ENCODE measurements around the gene WNK1.

WNK1 gene

DNA sequence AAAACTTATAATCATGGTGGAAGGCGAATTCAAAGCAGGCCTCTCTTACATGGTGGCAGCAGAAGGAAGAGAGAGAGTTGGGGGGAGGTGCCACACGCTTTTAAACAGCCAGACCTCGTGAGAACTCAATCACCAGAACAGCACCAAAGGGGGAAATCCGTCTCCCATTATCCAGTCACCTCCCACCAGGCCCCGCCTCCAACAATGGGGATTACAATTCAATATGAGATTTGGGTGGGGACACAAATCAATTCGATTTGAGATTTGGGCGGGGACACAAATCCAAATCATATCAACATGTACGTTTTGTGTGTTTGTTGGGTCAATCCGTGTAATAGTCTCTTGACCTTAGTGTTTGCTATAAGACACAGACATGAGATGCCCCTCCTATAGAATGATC is 21.8 kb upstream of the WNK1 start:
- ChIA-PET CTCF (interaction anchor here (0.6 kb wide), 1 partner anchor 871 kb away, joined by 3 read pairs; no protein-coding TSS in a partner anchor), POLR2A (no interaction called here)
- no peaks in the 10 kb centered on the region for H3K9me3 ChIP-seq (ENCODE audit: control insufficient read depth, insufficient read depth, low read depth, low read length)
- no peaks in the 10 kb centered on the region for H3K4me1 ChIP-seq (ENCODE audit: control insufficient read depth, insufficient read depth, low read length)
- H3K36me3 ChIP-seq (ENCODE audit: control insufficient read depth in 2 of 2, insufficient read depth in 1 of 2, low read length in 2 of 2), result no peaks in the 10 kb centered on the region
- TF ChIP-seq ZNF585B (tag by site-specific recombination; IDR thresholded peaks at IDR 0.05), result no peak
- TF ChIP-seq, protein P1, sequence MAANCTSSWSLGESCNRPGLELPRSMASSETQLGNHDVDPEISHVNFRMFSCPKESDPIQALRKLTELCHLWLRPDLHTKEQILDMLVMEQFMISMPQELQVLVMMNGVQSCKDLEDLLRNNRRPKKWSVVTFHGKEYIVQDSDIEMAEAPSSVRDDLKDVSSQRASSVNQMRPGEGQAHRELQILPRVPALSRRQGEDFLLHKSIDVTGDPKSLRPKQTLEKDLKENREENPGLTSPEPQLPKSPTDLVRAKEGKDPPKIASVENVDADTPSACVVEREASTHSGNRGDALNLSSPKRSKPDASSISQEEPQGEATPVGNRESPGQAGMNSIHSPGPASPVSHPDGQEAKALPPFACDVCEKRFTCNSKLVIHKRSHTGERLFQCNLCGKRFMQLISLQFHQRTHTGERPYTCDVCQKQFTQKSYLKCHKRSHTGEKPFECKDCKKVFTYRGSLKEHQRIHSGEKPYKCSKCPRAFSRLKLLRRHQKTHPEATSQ (tag by site-specific recombination; IDR thresholded peaks at IDR 0.05), result peak; percentile 67; the same call in 1 of the 2 replicates
- no peak for TF ChIP-seq SP3 (tag by site-specific recombination; IDR thresholded peaks at IDR 0.05)
- TF ChIP-seq ZNF529 (tag by site-specific recombination; IDR thresholded peaks at IDR 0.05; ENCODE audit: insufficient replicate concordance), result no peak
- TF ChIP-seq ZNF830 (tag by site-specific recombination; IDR thresholded peaks at IDR 0.05; ENCODE audit: low read depth), result no peak
- TF ChIP-seq ZBTB8A (tag by site-specific recombination; IDR thresholded peaks at IDR 0.05), result no peak
- no peak for TF ChIP-seq ZNF274 (IDR thresholded peaks at IDR 0.05; ENCODE audit: low read length)
- TF ChIP-seq ZNF274 (tag by site-specific recombination; IDR thresholded peaks at IDR 0.05; ENCODE audit: borderline replicate concordance), result no peak
- no peak for TF ChIP-seq ZBTB7A (tag by site-specific recombination; IDR thresholded peaks at IDR 0.05; ENCODE audit: low read depth)
- no peak for TF ChIP-seq ZNF843 (tag by site-specific recombination; IDR thresholded peaks at IDR 0.05)
- TF ChIP-seq OSR2 (tag by site-specific recombination; IDR thresholded peaks at IDR 0.05), result no peak
- TF ChIP-seq, protein P2, sequence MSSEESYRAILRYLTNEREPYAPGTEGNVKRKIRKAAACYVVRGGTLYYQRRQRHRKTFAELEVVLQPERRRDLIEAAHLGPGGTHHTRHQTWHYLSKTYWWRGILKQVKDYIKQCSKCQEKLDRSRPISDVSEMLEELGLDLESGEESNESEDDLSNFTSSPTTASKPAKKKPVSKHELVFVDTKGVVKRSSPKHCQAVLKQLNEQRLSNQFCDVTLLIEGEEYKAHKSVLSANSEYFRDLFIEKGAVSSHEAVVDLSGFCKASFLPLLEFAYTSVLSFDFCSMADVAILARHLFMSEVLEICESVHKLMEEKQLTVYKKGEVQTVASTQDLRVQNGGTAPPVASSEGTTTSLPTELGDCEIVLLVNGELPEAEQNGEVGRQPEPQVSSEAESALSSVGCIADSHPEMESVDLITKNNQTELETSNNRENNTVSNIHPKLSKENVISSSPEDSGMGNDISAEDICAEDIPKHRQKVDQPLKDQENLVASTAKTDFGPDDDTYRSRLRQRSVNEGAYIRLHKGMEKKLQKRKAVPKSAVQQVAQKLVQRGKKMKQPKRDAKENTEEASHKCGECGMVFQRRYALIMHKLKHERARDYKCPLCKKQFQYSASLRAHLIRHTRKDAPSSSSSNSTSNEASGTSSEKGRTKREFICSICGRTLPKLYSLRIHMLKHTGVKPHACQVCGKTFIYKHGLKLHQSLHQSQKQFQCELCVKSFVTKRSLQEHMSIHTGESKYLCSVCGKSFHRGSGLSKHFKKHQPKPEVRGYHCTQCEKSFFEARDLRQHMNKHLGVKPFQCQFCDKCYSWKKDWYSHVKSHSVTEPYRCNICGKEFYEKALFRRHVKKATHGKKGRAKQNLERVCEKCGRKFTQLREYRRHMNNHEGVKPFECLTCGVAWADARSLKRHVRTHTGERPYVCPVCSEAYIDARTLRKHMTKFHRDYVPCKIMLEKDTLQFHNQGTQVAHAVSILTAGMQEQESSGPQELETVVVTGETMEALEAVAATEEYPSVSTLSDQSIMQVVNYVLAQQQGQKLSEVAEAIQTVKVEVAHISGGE (tag by site-specific recombination; conservative IDR thresholded peaks at IDR 0.05; ENCODE audit: low read depth), result no peak
- TF ChIP-seq, protein P3, sequence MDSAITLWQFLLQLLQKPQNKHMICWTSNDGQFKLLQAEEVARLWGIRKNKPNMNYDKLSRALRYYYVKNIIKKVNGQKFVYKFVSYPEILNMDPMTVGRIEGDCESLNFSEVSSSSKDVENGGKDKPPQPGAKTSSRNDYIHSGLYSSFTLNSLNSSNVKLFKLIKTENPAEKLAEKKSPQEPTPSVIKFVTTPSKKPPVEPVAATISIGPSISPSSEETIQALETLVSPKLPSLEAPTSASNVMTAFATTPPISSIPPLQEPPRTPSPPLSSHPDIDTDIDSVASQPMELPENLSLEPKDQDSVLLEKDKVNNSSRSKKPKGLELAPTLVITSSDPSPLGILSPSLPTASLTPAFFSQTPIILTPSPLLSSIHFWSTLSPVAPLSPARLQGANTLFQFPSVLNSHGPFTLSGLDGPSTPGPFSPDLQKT (IDR thresholded peaks at IDR 0.05; ENCODE audit: borderline replicate concordance, low read depth, low read length), result no peak
- peak; percentile 48; the same call in 1 of the 2 replicates for TF ChIP-seq ZNF341 (tag by site-specific recombination; IDR thresholded peaks at IDR 0.05; ENCODE audit: low read depth)
- no peak overlapping the region for H3K27ac ChIP-seq (ENCODE audit: extremely low read depth, low read depth, low read length)
- no peak overlapping the region for H3K4me3 ChIP-seq (ENCODE audit: low read depth, low read length)

DNA sequence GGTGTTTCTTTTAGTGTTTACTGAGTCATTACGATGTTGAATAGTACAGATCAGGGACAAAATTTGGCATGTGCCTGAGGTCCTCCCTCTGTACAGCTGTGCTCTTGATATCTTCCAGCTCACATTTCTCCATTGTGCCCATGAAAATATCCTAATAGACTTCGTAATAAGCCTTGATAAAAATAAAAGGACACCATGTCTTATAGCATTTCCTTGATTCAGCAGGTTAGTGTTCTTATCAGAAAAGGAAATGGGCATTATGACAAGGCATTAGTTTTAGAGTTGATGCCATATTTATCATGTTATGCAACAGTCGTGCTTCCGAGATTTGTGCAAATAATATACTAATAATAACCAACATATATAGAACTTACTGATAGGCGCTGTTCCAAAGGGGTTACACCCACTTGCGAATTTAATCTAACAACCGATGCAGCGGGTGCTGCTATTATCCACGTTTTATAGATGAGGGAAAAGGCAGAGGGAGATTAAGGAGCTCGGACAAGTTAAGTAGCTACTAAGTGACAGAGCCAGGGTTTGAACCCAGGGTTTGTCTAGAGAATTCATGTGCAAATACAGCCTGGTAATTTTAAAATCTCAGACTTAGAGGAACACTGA is 15.1 kb upstream of the WNK1 start:
- ChIA-PET POLR2A (no interaction called here), CTCF (interaction anchor here (0.9 kb wide), 1 partner anchor 14 kb away, joined by 3 read pairs; no protein-coding TSS in a partner anchor)
- H3K36me3 ChIP-seq (ENCODE audit: control insufficient read depth in 2 of 2, insufficient read depth in 1 of 2, low read length in 2 of 2), result no peaks in the 10 kb centered on the region
- H3K9me3 ChIP-seq (ENCODE audit: control insufficient read depth, insufficient read depth, low read depth, low read length), result no peaks in the 10 kb centered on the region
- H3K4me1 ChIP-seq (ENCODE audit: control insufficient read depth, insufficient read depth, low read length), result no peaks in the 10 kb centered on the region
- H3K4me3 ChIP-seq (ENCODE audit: low read depth, low read length), result no peak overlapping the region
- no peak overlapping the region for H3K27ac ChIP-seq (ENCODE audit: extremely low read depth, low read depth, low read length)
- TF ChIP-seq ZNF10 (tag by site-specific recombination; IDR thresholded peaks at IDR 0.05) (no peak), TCF7L2 (IDR thresholded peaks at IDR 0.05; ENCODE audit: borderline replicate concordance, low read depth, low read length) (no peak), ZNF555 (tag by site-specific recombination; conservative IDR thresholded peaks at IDR 0.05) (no peak), ZNF776 (tag by site-specific recombination; IDR thresholded peaks at IDR 0.05; ENCODE audit: borderline replicate concordance) (no peak), ZNF529 (tag by site-specific recombination; IDR thresholded peaks at IDR 0.05; ENCODE audit: insufficient replicate concordance) (no peak), ZFP41 (tag by site-specific recombination; IDR thresholded peaks at IDR 0.05; ENCODE audit: borderline replicate concordance) (no peak), ZNF558 (tag by site-specific recombination; IDR thresholded peaks at IDR 0.05) (no peak), ZNF510 (tag by site-specific recombination; IDR thresholded peaks at IDR 0.05; ENCODE audit: insufficient replicate concordance) (no peak), ZFP69B (tag by site-specific recombination; IDR thresholded peaks at IDR 0.05) (no peak), ZNF544 (tag by site-specific recombination; IDR thresholded peaks at IDR 0.05) (no peak), ZNF585B (tag by site-specific recombination; IDR thresholded peaks at IDR 0.05) (no peak)
- TF ChIP-seq, protein P4, sequence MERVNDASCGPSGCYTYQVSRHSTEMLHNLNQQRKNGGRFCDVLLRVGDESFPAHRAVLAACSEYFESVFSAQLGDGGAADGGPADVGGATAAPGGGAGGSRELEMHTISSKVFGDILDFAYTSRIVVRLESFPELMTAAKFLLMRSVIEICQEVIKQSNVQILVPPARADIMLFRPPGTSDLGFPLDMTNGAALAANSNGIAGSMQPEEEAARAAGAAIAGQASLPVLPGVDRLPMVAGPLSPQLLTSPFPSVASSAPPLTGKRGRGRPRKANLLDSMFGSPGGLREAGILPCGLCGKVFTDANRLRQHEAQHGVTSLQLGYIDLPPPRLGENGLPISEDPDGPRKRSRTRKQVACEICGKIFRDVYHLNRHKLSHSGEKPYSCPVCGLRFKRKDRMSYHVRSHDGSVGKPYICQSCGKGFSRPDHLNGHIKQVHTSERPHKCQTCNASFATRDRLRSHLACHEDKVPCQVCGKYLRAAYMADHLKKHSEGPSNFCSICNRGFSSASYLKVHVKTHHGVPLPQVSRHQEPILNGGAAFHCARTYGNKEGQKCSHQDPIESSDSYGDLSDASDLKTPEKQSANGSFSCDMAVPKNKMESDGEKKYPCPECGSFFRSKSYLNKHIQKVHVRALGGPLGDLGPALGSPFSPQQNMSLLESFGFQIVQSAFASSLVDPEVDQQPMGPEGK (tag by site-specific recombination; IDR thresholded peaks at IDR 0.05), result no peak
- TF ChIP-seq, protein P5, sequence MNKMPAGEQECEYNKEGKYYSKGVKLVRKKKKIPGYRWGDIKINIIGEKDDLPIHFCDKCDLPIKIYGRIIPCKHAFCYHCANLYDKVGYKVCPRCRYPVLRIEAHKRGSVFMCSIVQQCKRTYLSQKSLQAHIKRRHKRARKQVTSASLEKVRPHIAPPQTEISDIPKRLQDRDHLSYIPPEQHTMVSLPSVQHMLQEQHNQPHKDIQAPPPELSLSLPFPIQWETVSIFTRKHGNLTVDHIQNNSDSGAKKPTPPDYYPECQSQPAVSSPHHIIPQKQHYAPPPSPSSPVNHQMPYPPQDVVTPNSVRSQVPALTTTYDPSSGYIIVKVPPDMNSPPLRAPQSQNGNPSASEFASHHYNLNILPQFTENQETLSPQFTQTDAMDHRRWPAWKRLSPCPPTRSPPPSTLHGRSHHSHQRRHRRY (tag by site-specific recombination; IDR thresholded peaks at IDR 0.05), result no peak

Measured in HEK293 (cell line).